Measurements from ENCODE around the gene PRLHR. TPM values are rescaled to one million over a fixed set of nuclear protein-coding genes. Genes with fewer than 3 reads are reported as not detected.

Gene PRLHR
- total and polyA plus RNA-seq, 2 donors = 0.16 to 0.48 TPM

- WGBS = 30% methylated on average over 6 of the region's 6 CpGs
- H3K27ac ChIP-seq (ENCODE audit: low read depth) = no peak overlapping the region
- no peak for DNase-seq (ENCODE audit: extremely low spot score)
- H3K36me3 ChIP-seq (ENCODE audit: insufficient read depth) = no peaks in the 10 kb centered on the region
- H3K4me3 ChIP-seq (ENCODE audit: low read depth, low read length) = no peak overlapping the region
- no peaks in the 10 kb centered on the region for H3K4me1 ChIP-seq (ENCODE audit: insufficient read depth)
These were observed 30.8 kb downstream of the PRLHR start for GRCh38 chr10:118564652-118565051.

- 74% methylated on average over 3 of the region's 3 CpGs for WGBS
- no peak for DNase-seq (ENCODE audit: extremely low spot score)
These were observed 31.3 kb downstream of the PRLHR start for GRCh38 chr10:118564114-118564513.

GRCh38 chr10:118563373-118563890, 32.0 kb downstream of the PRLHR start:
- Histone ChIP-seq H3K4me1 (ENCODE audit: insufficient read depth) (no peaks in the 10 kb centered on the region), H3K27ac (ENCODE audit: low read depth) (no peak overlapping the region), H3K4me3 (ENCODE audit: low read depth, low read length) (no peak overlapping the region), H3K36me3 (ENCODE audit: insufficient read depth) (no peaks in the 10 kb centered on the region)
- no peak for DNase-seq (ENCODE audit: extremely low spot score)
- 85% methylated on average over 3 of the region's 3 CpGs for WGBS

More at GRCh38 chr10:118564114-118564513, 31.3 kb downstream of the PRLHR start:
- no peak overlapping the region for H3K4me3 ChIP-seq (ENCODE audit: low read depth, low read length)
- H3K4me1 ChIP-seq (ENCODE audit: insufficient read depth) = no peaks in the 10 kb centered on the region
- H3K27ac ChIP-seq (ENCODE audit: low read depth) = no peak overlapping the region
- no peaks in the 10 kb centered on the region for H3K36me3 ChIP-seq (ENCODE audit: insufficient read depth)

- Histone ChIP-seq H3K4me3 (ENCODE audit: low read depth, low read length) (no peak overlapping the region), H3K27ac (ENCODE audit: low read depth) (no peak overlapping the region), H3K36me3 (ENCODE audit: insufficient read depth) (no peaks in the 10 kb centered on the region), H3K4me1 (ENCODE audit: insufficient read depth) (no peaks in the 10 kb centered on the region)
- WGBS = 73% methylated on average over 1 of the region's 1 CpG
- no peak for DNase-seq (ENCODE audit: extremely low spot score)
These were observed 32.6 kb downstream of the PRLHR start for GRCh38 chr10:118562851-118563250.

- DNase-seq (ENCODE audit: extremely low spot score) = no peak
- Histone ChIP-seq H3K4me1 (ENCODE audit: insufficient read depth) (no peaks in the 10 kb centered on the region), H3K4me3 (ENCODE audit: low read depth, low read length) (no peak overlapping the region), H3K36me3 (ENCODE audit: insufficient read depth) (no peaks in the 10 kb centered on the region), H3K27ac (ENCODE audit: low read depth) (no peak overlapping the region)
- WGBS = 54% methylated on average over 4 of the region's 4 CpGs
These were observed 37.5 kb downstream of the PRLHR start for GRCh38 chr10:118557946-118558345.

GRCh38 chr10:118551535-118552100, 43.8 kb downstream of the PRLHR start:
- Histone ChIP-seq H3K4me1 (ENCODE audit: insufficient read depth) (no peaks in the 10 kb centered on the region), H3K27ac (ENCODE audit: low read depth) (no peak overlapping the region), H3K36me3 (ENCODE audit: insufficient read depth) (no peaks in the 10 kb centered on the region), H3K4me3 (ENCODE audit: low read depth, low read length) (no peak overlapping the region)
- DNase-seq (ENCODE audit: extremely low spot score) = no peak
- WGBS = 69% methylated on average over 10 of the region's 10 CpGs

- Histone ChIP-seq H3K36me3 (ENCODE audit: insufficient read depth) (no peaks in the 10 kb centered on the region), H3K4me3 (ENCODE audit: low read depth, low read length) (no peak overlapping the region), H3K27ac (ENCODE audit: low read depth) (no peak overlapping the region), H3K4me1 (ENCODE audit: insufficient read depth) (no peaks in the 10 kb centered on the region)
- no peak for DNase-seq (ENCODE audit: extremely low spot score)
- 88% methylated on average over 5 of the region's 5 CpGs for WGBS
These were observed 48.2 kb downstream of the PRLHR start for GRCh38 chr10:118547282-118547681.

GRCh38 chr10:118546479-118546878, 49.0 kb downstream of the PRLHR start:
- Histone ChIP-seq H3K36me3 (ENCODE audit: insufficient read depth) (no peaks in the 10 kb centered on the region), H3K4me3 (ENCODE audit: low read depth, low read length) (no peak overlapping the region), H3K27ac (ENCODE audit: low read depth) (no peak overlapping the region), H3K4me1 (ENCODE audit: insufficient read depth) (no peaks in the 10 kb centered on the region)
- 72% methylated on average over 2 of the region's 2 CpGs for WGBS
- no peak for DNase-seq (ENCODE audit: extremely low spot score)

- 83% methylated on average over 1 of the region's 1 CpG for WGBS
- Histone ChIP-seq H3K36me3 (ENCODE audit: insufficient read depth) (no peaks in the 10 kb centered on the region), H3K27ac (ENCODE audit: low read depth) (no peak overlapping the region), H3K4me1 (ENCODE audit: insufficient read depth) (no peaks in the 10 kb centered on the region), H3K4me3 (ENCODE audit: low read depth, low read length) (no peak overlapping the region)
- DNase-seq (ENCODE audit: extremely low spot score) = no peak
These were observed 50.1 kb downstream of the PRLHR start for GRCh38 chr10:118545381-118545780.

GRCh38 chr10:118544401-118544948, 51.0 kb downstream of the PRLHR start:
- H3K4me3 ChIP-seq (ENCODE audit: low read depth, low read length) = no peak overlapping the region
- no peaks in the 10 kb centered on the region for H3K4me1 ChIP-seq (ENCODE audit: insufficient read depth)
- no peaks in the 10 kb centered on the region for H3K36me3 ChIP-seq (ENCODE audit: insufficient read depth)
- DNase-seq (ENCODE audit: extremely low spot score) = no peak
- 71% methylated on average over 4 of the region's 4 CpGs for WGBS
- H3K27ac ChIP-seq (ENCODE audit: low read depth) = no peak overlapping the region

- H3K36me3 ChIP-seq (ENCODE audit: insufficient read depth) = no peaks in the 10 kb centered on the region
- H3K4me3 ChIP-seq (ENCODE audit: low read depth, low read length) = no peak overlapping the region
- WGBS = 34% methylated on average over 13 of the region's 13 CpGs
- DNase-seq (ENCODE audit: extremely low spot score) = no peak
- no peaks in the 10 kb centered on the region for H3K4me1 ChIP-seq (ENCODE audit: insufficient read depth)
- no peak overlapping the region for H3K27ac ChIP-seq (ENCODE audit: low read depth)
These were observed 51.6 kb downstream of the PRLHR start for GRCh38 chr10:118543714-118544400.

GRCh38 chr10:118542745-118543144, 52.7 kb downstream of the PRLHR start:
- WGBS = 85% methylated on average over 1 of the region's 1 CpG
- Histone ChIP-seq H3K4me3 (ENCODE audit: low read depth, low read length) (no peak overlapping the region), H3K4me1 (ENCODE audit: insufficient read depth) (no peaks in the 10 kb centered on the region), H3K27ac (ENCODE audit: low read depth) (no peak overlapping the region), H3K36me3 (ENCODE audit: insufficient read depth) (no peaks in the 10 kb centered on the region)
- no peak for DNase-seq (ENCODE audit: extremely low spot score)

GRCh38 chr10:118542205-118542604, 53.2 kb downstream of the PRLHR start:
- Histone ChIP-seq H3K27ac (ENCODE audit: low read depth) (no peak overlapping the region), H3K4me1 (ENCODE audit: insufficient read depth) (no peaks in the 10 kb centered on the region), H3K36me3 (ENCODE audit: insufficient read depth) (no peaks in the 10 kb centered on the region), H3K4me3 (ENCODE audit: low read depth, low read length) (no peak overlapping the region)
- no peak for DNase-seq (ENCODE audit: extremely low spot score)
- WGBS = 93% methylated on average over 1 of the region's 1 CpG

- no peak overlapping the region for H3K4me3 ChIP-seq (ENCODE audit: low read depth, low read length)
- 93% methylated on average over 3 of the region's 3 CpGs for WGBS
- DNase-seq (ENCODE audit: extremely low spot score) = no peak
- no peak overlapping the region for H3K27ac ChIP-seq (ENCODE audit: low read depth)
- H3K4me1 ChIP-seq (ENCODE audit: insufficient read depth) = no peaks in the 10 kb centered on the region
- no peaks in the 10 kb centered on the region for H3K36me3 ChIP-seq (ENCODE audit: insufficient read depth)
These were observed 53.7 kb downstream of the PRLHR start for GRCh38 chr10:118541718-118542117.

Data from urinary bladder (tissue), 4 donors.